ENCODE measurements around the gene COLEC11.

Gene COLEC11

GRCh38 chr2:3553946-3554345 is 41.0 kb upstream of the COLEC11 start:
- no peak for TF ChIP-seq EZH2 (IDR thresholded peaks at IDR 0.05; ENCODE audit: borderline replicate concordance, low read depth, low read length, severe bottlenecking)
- TF ChIP-seq, protein P1, sequence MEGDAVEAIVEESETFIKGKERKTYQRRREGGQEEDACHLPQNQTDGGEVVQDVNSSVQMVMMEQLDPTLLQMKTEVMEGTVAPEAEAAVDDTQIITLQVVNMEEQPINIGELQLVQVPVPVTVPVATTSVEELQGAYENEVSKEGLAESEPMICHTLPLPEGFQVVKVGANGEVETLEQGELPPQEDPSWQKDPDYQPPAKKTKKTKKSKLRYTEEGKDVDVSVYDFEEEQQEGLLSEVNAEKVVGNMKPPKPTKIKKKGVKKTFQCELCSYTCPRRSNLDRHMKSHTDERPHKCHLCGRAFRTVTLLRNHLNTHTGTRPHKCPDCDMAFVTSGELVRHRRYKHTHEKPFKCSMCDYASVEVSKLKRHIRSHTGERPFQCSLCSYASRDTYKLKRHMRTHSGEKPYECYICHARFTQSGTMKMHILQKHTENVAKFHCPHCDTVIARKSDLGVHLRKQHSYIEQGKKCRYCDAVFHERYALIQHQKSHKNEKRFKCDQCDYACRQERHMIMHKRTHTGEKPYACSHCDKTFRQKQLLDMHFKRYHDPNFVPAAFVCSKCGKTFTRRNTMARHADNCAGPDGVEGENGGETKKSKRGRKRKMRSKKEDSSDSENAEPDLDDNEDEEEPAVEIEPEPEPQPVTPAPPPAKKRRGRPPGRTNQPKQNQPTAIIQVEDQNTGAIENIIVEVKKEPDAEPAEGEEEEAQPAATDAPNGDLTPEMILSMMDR (IDR thresholded peaks at IDR 0.05; ENCODE audit: borderline replicate concordance, extremely low read depth, low read length, poor library complexity, severe bottlenecking), result no peak
- no peak overlapping the region for H3K27ac ChIP-seq (ENCODE audit: low read length)
- H3K4me3 ChIP-seq (ENCODE audit: low read depth in 1 of 2, low read length in 2 of 2), result no peak overlapping the region
- no peak overlapping the region for H3K4me2 ChIP-seq (ENCODE audit: insufficient read depth, low read length)
- no peak overlapping the region for H3K9ac ChIP-seq (ENCODE audit: low read depth, low read length)
- H3K36me3 ChIP-seq (ENCODE audit: insufficient read depth, low read length), result peaks cover 70% of the 10 kb centered on the region
- no peak for DNase-seq
- H3K79me2 ChIP-seq (ENCODE audit: insufficient read depth, low read length), result peaks cover 53% of the 10 kb centered on the region
- H3K4me1 ChIP-seq (ENCODE audit: insufficient read depth, low read length), result peaks cover 21% of the 10 kb centered on the region
- H3K9me3 ChIP-seq (ENCODE audit: insufficient read depth, low read length, severe bottlenecking), result no peaks in the 10 kb centered on the region
- no peaks in the 10 kb centered on the region for H3K27me3 ChIP-seq (ENCODE audit: insufficient read depth, low read length, poor library complexity)
- H2AFZ ChIP-seq (ENCODE audit: low read depth, low read length), result no peak overlapping the region
- no peak for ATAC-seq (ENCODE audit: insufficient read depth, low read depth)
- peaks cover 15% of the 10 kb centered on the region for H4K20me1 ChIP-seq (ENCODE audit: insufficient read depth, low read length)

GRCh38 chr2:3557639-3558204 is 37.2 kb upstream of the COLEC11 start:
- ATAC-seq (ENCODE audit: insufficient read depth, low read depth) (peak; percentile 18), DNase-seq (no peak)
- peaks cover 37% of the 10 kb centered on the region for H3K36me3 ChIP-seq (ENCODE audit: insufficient read depth, low read length)
- H3K9ac ChIP-seq (ENCODE audit: low read depth, low read length), result peak overlapping the region; percentile 98
- H3K27ac ChIP-seq (ENCODE audit: low read length), result peak overlapping the region; percentile 90
- TF ChIP-seq, protein P1 (IDR thresholded peaks at IDR 0.05; ENCODE audit: borderline replicate concordance, extremely low read depth, low read length, poor library complexity, severe bottlenecking), result no peak
- TF ChIP-seq EZH2 (IDR thresholded peaks at IDR 0.05; ENCODE audit: borderline replicate concordance, low read depth, low read length, severe bottlenecking), result no peak
- no peaks in the 10 kb centered on the region for H3K9me3 ChIP-seq (ENCODE audit: insufficient read depth, low read length, severe bottlenecking)
- no peaks in the 10 kb centered on the region for H3K27me3 ChIP-seq (ENCODE audit: insufficient read depth, low read length, poor library complexity)
- H4K20me1 ChIP-seq (ENCODE audit: insufficient read depth, low read length), result peaks cover 10% of the 10 kb centered on the region; the same call in 1 of the 2 replicates
- H3K4me1 ChIP-seq (ENCODE audit: insufficient read depth, low read length), result peaks cover 31% of the 10 kb centered on the region
- peak overlapping the region; percentile 91 for H2AFZ ChIP-seq (ENCODE audit: low read depth, low read length)
- peaks cover 59% of the 10 kb centered on the region for H3K79me2 ChIP-seq (ENCODE audit: insufficient read depth, low read length)
- H3K4me2 ChIP-seq (ENCODE audit: insufficient read depth, low read length), result peak overlapping the region; percentile 96
- H3K4me3 ChIP-seq (ENCODE audit: low read depth in 1 of 2, low read length in 2 of 2), result peak overlapping the region; percentile 64 to 77

DNA sequence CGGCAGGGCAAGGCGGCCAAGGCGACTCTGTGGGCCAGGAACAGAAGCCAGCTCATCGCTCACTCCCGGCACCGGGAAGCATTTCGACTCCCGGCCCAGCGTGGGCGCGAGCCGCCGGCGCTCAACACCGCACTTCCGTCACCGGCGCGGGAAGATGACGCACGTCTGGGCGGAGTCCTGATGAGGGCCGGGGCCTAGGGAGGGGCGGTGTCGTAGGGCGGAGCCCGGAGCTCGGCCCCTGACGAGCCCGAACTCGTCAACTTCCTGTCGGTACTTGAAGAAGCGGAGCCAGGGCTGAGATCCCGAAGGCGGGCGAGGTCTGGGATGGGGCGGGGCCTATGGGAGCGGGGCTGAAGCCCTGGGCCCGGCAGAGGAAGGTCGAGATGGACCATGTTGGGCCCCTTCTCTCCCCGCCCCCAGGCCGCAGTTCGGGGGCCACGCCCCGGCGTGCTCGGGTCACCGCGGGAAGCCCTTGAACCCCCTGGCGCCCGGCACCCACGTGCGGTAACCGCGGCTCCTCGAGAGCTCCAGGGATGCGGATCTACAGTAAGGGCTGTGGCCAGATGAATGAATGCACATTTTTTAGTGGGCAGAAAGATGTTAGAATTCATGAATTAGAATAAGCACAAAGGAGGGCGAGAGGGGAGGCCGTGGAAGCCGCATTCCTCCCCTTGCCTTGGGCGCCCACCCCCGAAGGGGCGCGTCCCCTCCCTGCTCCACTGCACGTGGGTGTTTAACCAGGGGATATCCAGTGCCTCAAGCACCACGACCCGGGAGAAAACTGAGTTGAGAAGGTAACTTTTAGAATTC is 36.5 kb upstream of the COLEC11 start, which contains the start of gene RNASEH1:
TSS of gene RNASEH1 (minus strand) at position 129 of the 810 bp plus-strand sequence. CDS start at position 56, 73 bp downstream.
- H3K4me2 ChIP-seq (ENCODE audit: insufficient read depth, low read length), result peak within 1 kb of the TSS; percentile 96
- peak within 1 kb of the TSS; percentile 64 to 77 for H3K4me3 ChIP-seq (ENCODE audit: low read depth in 1 of 2, low read length in 2 of 2)
- peak; percentile 97 for DNase-seq
- H3K79me2 ChIP-seq (ENCODE audit: insufficient read depth, low read length), result peaks cover 59% of the 10 kb centered on the region
- no peaks in the 10 kb centered on the region for H3K27me3 ChIP-seq (ENCODE audit: insufficient read depth, low read length, poor library complexity)
- peak within 1 kb of the TSS; percentile 98 for H3K9ac ChIP-seq (ENCODE audit: low read depth, low read length)
- H3K27ac ChIP-seq (ENCODE audit: low read length), result peak within 1 kb of the TSS; percentile 90
- peak; percentile 95 for ATAC-seq (ENCODE audit: insufficient read depth, low read depth)
- peaks cover 10% of the 10 kb centered on the region; the same call in 1 of the 2 replicates for H4K20me1 ChIP-seq (ENCODE audit: insufficient read depth, low read length)
- peak within 1 kb of the TSS; percentile 95 for H2AFZ ChIP-seq (ENCODE audit: low read depth, low read length)
- H3K36me3 ChIP-seq (ENCODE audit: insufficient read depth, low read length), result peaks cover 35% of the 10 kb centered on the region
- H3K9me3 ChIP-seq (ENCODE audit: insufficient read depth, low read length, severe bottlenecking), result no peaks in the 10 kb centered on the region
- H3K4me1 ChIP-seq (ENCODE audit: insufficient read depth, low read length), result peaks cover 31% of the 10 kb centered on the region
- TF ChIP-seq EZH2 (IDR thresholded peaks at IDR 0.05; ENCODE audit: borderline replicate concordance, low read depth, low read length, severe bottlenecking), result no peak
- TF ChIP-seq, protein P1 (IDR thresholded peaks at IDR 0.05; ENCODE audit: borderline replicate concordance, extremely low read depth, low read length, poor library complexity, severe bottlenecking), result no peak

Data from DND-41 (cell line).